ENCODE data around the gene CDH13. TPM values are rescaled to one million over a fixed set of nuclear protein-coding genes. Genes with fewer than 3 reads are reported as not detected.

Gene CDH13
- total and polyA plus RNA-seq, 2 of the 8 experiments (the other 6 are each of a cell fraction or from before 2014, with no cell fraction given) = 2.3 to 2.4 TPM

DNA sequence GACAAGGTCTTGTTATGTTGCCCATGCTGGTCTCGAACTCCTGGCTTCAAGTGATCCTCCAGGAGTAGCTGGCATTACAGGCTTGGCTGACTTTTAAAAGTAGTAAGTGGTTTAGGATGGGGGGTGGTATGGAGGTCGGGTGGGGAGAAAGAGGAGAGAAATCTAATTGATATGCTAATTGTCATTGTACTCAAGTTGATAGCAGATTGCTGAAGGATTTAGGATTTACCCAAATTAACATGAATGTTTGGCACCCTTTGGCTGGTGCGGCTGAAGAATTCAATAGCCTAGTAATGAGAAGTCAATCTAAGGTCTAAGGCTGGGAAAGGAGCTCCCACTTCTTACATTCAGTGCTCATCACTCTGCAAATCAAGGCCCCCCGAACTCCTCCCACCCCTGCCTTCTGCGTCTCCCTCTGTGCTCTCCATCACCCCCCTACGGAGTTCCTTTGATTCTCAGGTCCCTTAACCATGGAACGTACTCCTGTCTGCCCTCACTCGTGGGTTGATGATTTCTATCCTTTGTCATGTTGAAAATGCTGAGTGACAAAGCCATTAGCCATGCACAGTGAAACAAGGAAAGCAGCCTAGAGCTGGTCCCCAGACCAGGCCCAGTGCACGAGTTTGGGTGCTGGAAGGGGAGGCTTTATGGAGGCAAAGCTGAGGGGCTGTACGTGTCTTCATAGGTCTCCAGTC is 17.3 kb downstream of the CDH13 start (continued):
- TF ChIP-seq HDAC6 (IDR thresholded peaks at IDR 0.05; ENCODE audit: low read depth, low read length) (no peak), EZH2 (IDR thresholded peaks at IDR 0.05; ENCODE audit: low read depth, low read length, severe bottlenecking) (no peak), ASH2L (IDR thresholded peaks at IDR 0.05; ENCODE audit: low read length) (peak; percentile 24), KDM1A (IDR thresholded peaks at IDR 0.05; ENCODE audit: borderline replicate concordance, low read length) (no peak), HDAC2 (IDR thresholded peaks at IDR 0.05; ENCODE audit: borderline replicate concordance in 1 of 2, low read depth in 2 of 2, low read length in 2 of 2) (0 out of 4 replicates have a peak, but pooled peaks of 1 of the 2 experiments have one; percentile 8), TCF12 (IDR thresholded peaks at IDR 0.05; ENCODE audit: low read depth, low read length) (no peak), POU5F1 (IDR thresholded peaks at IDR 0.05; ENCODE audit: low read depth, low read length) (peak; percentile 40; the same call in 1 of the 2 replicates)
- TF ChIP-seq, protein P1, sequence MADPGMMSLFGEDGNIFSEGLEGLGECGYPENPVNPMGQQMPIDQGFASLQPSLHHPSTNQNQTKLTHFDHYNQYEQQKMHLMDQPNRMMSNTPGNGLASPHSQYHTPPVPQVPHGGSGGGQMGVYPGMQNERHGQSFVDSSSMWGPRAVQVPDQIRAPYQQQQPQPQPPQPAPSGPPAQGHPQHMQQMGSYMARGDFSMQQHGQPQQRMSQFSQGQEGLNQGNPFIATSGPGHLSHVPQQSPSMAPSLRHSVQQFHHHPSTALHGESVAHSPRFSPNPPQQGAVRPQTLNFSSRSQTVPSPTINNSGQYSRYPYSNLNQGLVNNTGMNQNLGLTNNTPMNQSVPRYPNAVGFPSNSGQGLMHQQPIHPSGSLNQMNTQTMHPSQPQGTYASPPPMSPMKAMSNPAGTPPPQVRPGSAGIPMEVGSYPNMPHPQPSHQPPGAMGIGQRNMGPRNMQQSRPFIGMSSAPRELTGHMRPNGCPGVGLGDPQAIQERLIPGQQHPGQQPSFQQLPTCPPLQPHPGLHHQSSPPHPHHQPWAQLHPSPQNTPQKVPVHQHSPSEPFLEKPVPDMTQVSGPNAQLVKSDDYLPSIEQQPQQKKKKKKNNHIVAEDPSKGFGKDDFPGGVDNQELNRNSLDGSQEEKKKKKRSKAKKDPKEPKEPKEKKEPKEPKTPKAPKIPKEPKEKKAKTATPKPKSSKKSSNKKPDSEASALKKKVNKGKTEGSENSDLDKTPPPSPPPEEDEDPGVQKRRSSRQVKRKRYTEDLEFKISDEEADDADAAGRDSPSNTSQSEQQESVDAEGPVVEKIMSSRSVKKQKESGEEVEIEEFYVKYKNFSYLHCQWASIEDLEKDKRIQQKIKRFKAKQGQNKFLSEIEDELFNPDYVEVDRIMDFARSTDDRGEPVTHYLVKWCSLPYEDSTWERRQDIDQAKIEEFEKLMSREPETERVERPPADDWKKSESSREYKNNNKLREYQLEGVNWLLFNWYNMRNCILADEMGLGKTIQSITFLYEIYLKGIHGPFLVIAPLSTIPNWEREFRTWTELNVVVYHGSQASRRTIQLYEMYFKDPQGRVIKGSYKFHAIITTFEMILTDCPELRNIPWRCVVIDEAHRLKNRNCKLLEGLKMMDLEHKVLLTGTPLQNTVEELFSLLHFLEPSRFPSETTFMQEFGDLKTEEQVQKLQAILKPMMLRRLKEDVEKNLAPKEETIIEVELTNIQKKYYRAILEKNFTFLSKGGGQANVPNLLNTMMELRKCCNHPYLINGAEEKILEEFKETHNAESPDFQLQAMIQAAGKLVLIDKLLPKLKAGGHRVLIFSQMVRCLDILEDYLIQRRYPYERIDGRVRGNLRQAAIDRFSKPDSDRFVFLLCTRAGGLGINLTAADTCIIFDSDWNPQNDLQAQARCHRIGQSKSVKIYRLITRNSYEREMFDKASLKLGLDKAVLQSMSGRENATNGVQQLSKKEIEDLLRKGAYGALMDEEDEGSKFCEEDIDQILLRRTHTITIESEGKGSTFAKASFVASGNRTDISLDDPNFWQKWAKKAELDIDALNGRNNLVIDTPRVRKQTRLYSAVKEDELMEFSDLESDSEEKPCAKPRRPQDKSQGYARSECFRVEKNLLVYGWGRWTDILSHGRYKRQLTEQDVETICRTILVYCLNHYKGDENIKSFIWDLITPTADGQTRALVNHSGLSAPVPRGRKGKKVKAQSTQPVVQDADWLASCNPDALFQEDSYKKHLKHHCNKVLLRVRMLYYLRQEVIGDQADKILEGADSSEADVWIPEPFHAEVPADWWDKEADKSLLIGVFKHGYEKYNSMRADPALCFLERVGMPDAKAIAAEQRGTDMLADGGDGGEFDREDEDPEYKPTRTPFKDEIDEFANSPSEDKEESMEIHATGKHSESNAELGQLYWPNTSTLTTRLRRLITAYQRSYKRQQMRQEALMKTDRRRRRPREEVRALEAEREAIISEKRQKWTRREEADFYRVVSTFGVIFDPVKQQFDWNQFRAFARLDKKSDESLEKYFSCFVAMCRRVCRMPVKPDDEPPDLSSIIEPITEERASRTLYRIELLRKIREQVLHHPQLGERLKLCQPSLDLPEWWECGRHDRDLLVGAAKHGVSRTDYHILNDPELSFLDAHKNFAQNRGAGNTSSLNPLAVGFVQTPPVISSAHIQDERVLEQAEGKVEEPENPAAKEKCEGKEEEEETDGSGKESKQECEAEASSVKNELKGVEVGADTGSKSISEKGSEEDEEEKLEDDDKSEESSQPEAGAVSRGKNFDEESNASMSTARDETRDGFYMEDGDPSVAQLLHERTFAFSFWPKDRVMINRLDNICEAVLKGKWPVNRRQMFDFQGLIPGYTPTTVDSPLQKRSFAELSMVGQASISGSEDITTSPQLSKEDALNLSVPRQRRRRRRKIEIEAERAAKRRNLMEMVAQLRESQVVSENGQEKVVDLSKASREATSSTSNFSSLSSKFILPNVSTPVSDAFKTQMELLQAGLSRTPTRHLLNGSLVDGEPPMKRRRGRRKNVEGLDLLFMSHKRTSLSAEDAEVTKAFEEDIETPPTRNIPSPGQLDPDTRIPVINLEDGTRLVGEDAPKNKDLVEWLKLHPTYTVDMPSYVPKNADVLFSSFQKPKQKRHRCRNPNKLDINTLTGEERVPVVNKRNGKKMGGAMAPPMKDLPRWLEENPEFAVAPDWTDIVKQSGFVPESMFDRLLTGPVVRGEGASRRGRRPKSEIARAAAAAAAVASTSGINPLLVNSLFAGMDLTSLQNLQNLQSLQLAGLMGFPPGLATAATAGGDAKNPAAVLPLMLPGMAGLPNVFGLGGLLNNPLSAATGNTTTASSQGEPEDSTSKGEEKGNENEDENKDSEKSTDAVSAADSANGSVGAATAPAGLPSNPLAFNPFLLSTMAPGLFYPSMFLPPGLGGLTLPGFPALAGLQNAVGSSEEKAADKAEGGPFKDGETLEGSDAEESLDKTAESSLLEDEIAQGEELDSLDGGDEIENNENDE (IDR thresholded peaks at IDR 0.05; ENCODE audit: insufficient replicate concordance, low read length) = no peak
- TF ChIP-seq, protein P2, sequence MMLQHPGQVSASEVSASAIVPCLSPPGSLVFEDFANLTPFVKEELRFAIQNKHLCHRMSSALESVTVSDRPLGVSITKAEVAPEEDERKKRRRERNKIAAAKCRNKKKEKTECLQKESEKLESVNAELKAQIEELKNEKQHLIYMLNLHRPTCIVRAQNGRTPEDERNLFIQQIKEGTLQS (IDR thresholded peaks at IDR 0.05; ENCODE audit: insufficient read depth, low read depth, low read length) = no peak
